ENCODE results near the gene FBXL20.
A peak's percentile ranks its signal among the peaks of the same experiment; 100 is the strongest.

DNA sequence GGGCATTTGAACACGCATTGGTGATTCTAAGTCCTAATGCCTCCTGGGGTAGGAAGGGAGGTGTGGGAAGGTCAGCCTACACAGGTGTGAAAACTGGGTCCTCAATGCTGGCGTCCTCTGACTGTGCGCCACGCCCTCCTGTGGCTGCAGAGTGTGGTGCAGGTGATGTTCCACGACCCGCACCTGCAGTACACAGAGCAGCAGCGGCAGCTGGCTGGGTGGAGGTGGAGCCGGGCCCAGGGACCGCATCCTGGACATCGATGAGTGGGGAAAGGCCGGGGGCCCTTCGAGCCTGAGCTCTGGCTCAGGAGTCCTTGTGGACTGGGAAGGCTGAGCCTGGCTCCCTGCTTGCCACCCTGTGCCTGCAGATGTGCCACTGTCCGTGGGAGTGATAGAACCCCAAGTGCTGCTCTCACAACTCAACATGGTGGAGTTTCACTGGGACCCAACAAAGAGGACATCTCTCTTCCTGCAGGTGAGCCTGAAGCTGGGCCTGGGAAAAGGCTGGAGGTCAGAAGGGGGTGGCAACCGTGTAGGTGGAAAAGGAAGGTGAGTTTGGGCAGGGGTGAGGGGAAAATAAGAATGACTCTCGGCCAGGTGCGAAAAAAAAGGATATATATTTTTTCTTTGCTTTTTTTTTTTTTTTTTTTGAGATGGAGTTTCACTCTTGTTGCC is 161.6 kb downstream of the FBXL20 start:
- TF ChIP-seq CTCF (IDR thresholded peaks at IDR 0.05) (peak in 2 of 4 experiments; percentile 21 to 29), POLR2A (IDR thresholded peaks at IDR 0.05) (no peak)
